Gastroesophageal sphincter (tissue), 3 donors: Measurements from ENCODE around the gene BTK.

ENCODE experiments used
- POLR2A ChIP-seq, 2 donors: fragments of 450-650 bp; IDR thresholded peaks; one replicate each; pipeline ENCODE4 v1.6.1; 2017; ENCODE audit warnings: antibody characterized with exemption in 2 of 2, mild to moderate bottlenecking in 2 of 2, moderate library complexity in 1 of 2
- TF ChIP-seq, protein P1 (sequence below), 4 experiments: fragments of 200-600 bp in 2 of 4; fragments of 450-650 bp in 2 of 4; sonication (generic) in 1 of 4; IDR thresholded peaks; one replicate each; pipeline ENCODE4 v1.5.1; 2017 to 2019; ENCODE audit warnings: antibody characterized with exemption in 4 of 4, mild to moderate bottlenecking in 2 of 4, moderate library complexity in 2 of 4

- TF ChIP-seq, protein P1, sequence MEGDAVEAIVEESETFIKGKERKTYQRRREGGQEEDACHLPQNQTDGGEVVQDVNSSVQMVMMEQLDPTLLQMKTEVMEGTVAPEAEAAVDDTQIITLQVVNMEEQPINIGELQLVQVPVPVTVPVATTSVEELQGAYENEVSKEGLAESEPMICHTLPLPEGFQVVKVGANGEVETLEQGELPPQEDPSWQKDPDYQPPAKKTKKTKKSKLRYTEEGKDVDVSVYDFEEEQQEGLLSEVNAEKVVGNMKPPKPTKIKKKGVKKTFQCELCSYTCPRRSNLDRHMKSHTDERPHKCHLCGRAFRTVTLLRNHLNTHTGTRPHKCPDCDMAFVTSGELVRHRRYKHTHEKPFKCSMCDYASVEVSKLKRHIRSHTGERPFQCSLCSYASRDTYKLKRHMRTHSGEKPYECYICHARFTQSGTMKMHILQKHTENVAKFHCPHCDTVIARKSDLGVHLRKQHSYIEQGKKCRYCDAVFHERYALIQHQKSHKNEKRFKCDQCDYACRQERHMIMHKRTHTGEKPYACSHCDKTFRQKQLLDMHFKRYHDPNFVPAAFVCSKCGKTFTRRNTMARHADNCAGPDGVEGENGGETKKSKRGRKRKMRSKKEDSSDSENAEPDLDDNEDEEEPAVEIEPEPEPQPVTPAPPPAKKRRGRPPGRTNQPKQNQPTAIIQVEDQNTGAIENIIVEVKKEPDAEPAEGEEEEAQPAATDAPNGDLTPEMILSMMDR (IDR thresholded peaks at IDR 0.05), result no peak
- no peak for TF ChIP-seq POLR2A (IDR thresholded peaks at IDR 0.05)
These were observed 13.8 kb upstream of the BTK start for GRCh38 chrX:101399825-101400224.
